Hepatocyte (in vitro differentiated cells): Measurements from ENCODE around the gene LCN2.

ENCODE experiments used
- CTCF ChIP-seq: fragments of 200-600 bp; sonication (generic); IDR thresholded peaks from 2 replicates; pipeline ENCODE4 v1.5.1; 2016; ENCODE audit warnings: antibody characterized with exemption, mild to moderate bottlenecking; ENCODE audit not compliant: poor library complexity
- EZH2 ChIP-seq: fragments of 200-600 bp; sonication (generic); IDR thresholded peaks from 2 replicates; pipeline ENCODE4 v1.6.1; 2016; ENCODE audit warnings: antibody characterized with exemption, mild to moderate bottlenecking, borderline replicate concordance
- EZH2phosphoT487 ChIP-seq: fragments of 200-600 bp; sonication (generic); IDR thresholded peaks from one replicate; pipeline ENCODE4 v1.6.1; 2018; ENCODE audit warnings: antibody characterized with exemption, mild to moderate bottlenecking, low read depth, moderate library complexity; ENCODE audit not compliant: unreplicated experiment, severe bottlenecking

- TF ChIP-seq EZH2 (no peak), CTCF (no peak), EZH2phosphoT487 (no peak)
Observed at GRCh38 chr9:128151309-128152132, 2.3 kb downstream of the LCN2 start.
